IMR-90 (cell line): ENCODE results near the gene TSPAN1.

Source experiments
- BHLHE40 ChIP-seq: fragments of 150-350 bp; IDR thresholded peaks from 2 replicates; pipeline ENCODE4 v1.6.1; 2016; ENCODE audit warnings: mild to moderate bottlenecking, low read depth, low read length
- CEBPB ChIP-seq: IDR thresholded peaks from 2 replicates; pipeline ENCODE4 v1.6.1; 2012; ENCODE audit warnings: low read depth, low read length, improper control_type of control experiment
- CHD1 ChIP-seq: IDR thresholded peaks from 2 replicates; pipeline ENCODE4 v1.6.1; 2012; ENCODE audit warnings: low read depth, low read length, improper control_type of control experiment
- FOS ChIP-seq: fragments of 150-350 bp; IDR thresholded peaks from 2 replicates; pipeline ENCODE4 v1.6.1; 2016; ENCODE audit warnings: low read depth, low read length
- MAZ ChIP-seq: IDR thresholded peaks from 2 replicates; pipeline ENCODE4 v1.6.1; 2012; ENCODE audit warnings: low read depth, mild to moderate bottlenecking, low read length, improper control_type of control experiment, moderate library complexity, borderline replicate concordance
- MXI1 ChIP-seq: IDR thresholded peaks from 2 replicates; pipeline ENCODE4 v1.6.1; 2012; ENCODE audit warnings: low read depth, mild to moderate bottlenecking, low read length, moderate library complexity, borderline replicate concordance
- POLR2A ChIP-seq: IDR thresholded peaks from 2 replicates; pipeline ENCODE4 v1.6.1; 2012; ENCODE audit warnings: mild to moderate bottlenecking, low read depth, low read length
- RAD21 ChIP-seq: IDR thresholded peaks from 2 replicates; pipeline ENCODE4 v1.6.1; 2012; ENCODE audit warnings: low read length, improper control_type of control experiment
- RCOR1 ChIP-seq: IDR thresholded peaks from 2 replicates; pipeline ENCODE4 v1.6.1; 2012; ENCODE audit warnings: mild to moderate bottlenecking, low read length, improper control_type of control experiment; ENCODE audit not compliant: insufficient replicate concordance
- RFX5 ChIP-seq: IDR thresholded peaks from 2 replicates; pipeline ENCODE4 v1.8.0; 2012; ENCODE audit warnings: low read depth, mild to moderate bottlenecking, low read length, moderate library complexity
- SMC3 ChIP-seq: fragments of 150-350 bp; IDR thresholded peaks from 2 replicates; pipeline ENCODE4 v1.6.1; 2016; ENCODE audit warnings: low read depth, mild to moderate bottlenecking, antibody characterized with exemption, low read length, moderate library complexity
- TF ChIP-seq, protein P1 (sequence below): conservative IDR thresholded peaks from 2 replicates; pipeline ENCODE4 v1.5.1; 2012; ENCODE audit warnings: mild to moderate bottlenecking, low read depth, low read length, improper control_type of control experiment
- TF ChIP-seq, protein P2 (sequence below): fragments of 150-350 bp; IDR thresholded peaks from 2 replicates; pipeline ENCODE4 v1.6.1; 2017; ENCODE audit warnings: mild to moderate bottlenecking, antibody characterized with exemption, low read length, low read depth
- TF ChIP-seq, protein P3 (sequence below): fragments of 150-350 bp; IDR thresholded peaks from 2 replicates; pipeline ENCODE4 v1.6.1; 2016; ENCODE audit warnings: low read depth, mild to moderate bottlenecking, low read length, moderate library complexity, borderline replicate concordance

DNA sequence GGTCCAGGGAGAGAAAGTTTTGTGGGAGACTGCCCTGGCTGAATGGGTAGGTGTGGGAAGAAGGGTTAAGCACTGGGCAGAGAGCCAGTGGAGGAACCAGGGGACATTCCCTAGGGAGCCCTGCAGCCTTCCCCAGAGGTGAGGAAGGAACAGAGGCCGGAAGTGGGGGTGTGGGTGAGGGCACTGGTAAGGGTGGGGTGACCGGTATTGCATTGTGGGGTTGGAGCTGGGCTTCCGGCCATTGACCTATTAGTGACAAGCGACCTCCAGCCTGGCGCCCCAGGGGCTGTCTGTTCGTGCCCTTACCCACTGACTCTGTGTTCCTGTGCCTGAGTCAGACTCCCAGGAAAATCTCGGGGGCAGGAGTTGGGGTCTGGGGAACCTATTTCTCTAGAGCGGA lies 3.5 kb upstream of the TSPAN1 start:
- TF ChIP-seq, protein P1, sequence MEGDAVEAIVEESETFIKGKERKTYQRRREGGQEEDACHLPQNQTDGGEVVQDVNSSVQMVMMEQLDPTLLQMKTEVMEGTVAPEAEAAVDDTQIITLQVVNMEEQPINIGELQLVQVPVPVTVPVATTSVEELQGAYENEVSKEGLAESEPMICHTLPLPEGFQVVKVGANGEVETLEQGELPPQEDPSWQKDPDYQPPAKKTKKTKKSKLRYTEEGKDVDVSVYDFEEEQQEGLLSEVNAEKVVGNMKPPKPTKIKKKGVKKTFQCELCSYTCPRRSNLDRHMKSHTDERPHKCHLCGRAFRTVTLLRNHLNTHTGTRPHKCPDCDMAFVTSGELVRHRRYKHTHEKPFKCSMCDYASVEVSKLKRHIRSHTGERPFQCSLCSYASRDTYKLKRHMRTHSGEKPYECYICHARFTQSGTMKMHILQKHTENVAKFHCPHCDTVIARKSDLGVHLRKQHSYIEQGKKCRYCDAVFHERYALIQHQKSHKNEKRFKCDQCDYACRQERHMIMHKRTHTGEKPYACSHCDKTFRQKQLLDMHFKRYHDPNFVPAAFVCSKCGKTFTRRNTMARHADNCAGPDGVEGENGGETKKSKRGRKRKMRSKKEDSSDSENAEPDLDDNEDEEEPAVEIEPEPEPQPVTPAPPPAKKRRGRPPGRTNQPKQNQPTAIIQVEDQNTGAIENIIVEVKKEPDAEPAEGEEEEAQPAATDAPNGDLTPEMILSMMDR, result no peak
- TF ChIP-seq, protein P2, sequence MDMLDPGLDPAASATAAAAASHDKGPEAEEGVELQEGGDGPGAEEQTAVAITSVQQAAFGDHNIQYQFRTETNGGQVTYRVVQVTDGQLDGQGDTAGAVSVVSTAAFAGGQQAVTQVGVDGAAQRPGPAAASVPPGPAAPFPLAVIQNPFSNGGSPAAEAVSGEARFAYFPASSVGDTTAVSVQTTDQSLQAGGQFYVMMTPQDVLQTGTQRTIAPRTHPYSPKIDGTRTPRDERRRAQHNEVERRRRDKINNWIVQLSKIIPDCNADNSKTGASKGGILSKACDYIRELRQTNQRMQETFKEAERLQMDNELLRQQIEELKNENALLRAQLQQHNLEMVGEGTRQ, result no peak
- TF ChIP-seq RAD21 (no peak), SMC3 (no peak), RCOR1 (no peak), POLR2A (no peak), RFX5 (no peak), MXI1 (no peak), CHD1 (no peak), MAZ (no peak), BHLHE40 (no peak), FOS (no peak), CEBPB (no peak)
- TF ChIP-seq, protein P3, sequence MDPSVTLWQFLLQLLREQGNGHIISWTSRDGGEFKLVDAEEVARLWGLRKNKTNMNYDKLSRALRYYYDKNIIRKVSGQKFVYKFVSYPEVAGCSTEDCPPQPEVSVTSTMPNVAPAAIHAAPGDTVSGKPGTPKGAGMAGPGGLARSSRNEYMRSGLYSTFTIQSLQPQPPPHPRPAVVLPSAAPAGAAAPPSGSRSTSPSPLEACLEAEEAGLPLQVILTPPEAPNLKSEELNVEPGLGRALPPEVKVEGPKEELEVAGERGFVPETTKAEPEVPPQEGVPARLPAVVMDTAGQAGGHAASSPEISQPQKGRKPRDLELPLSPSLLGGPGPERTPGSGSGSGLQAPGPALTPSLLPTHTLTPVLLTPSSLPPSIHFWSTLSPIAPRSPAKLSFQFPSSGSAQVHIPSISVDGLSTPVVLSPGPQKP, result no peak
